GM12865 (cell line): ENCODE measurements around the gene FCHO2.

Source experiments
- DNase-seq: peaks from one replicate; pipeline ENCODE4 v3.0.0; 2010; ENCODE audit warnings: low read depth
- H3K4me3 ChIP-seq: 2 replicates; pipeline ENCODE4 v1.5.1; 2011; ENCODE audit warnings: mild to moderate bottlenecking, low read depth, low read length, control low read depth
- TF ChIP-seq, protein P1 (sequence below): IDR thresholded peaks from 2 replicates; pipeline ENCODE4 v1.5.1; 2011; ENCODE audit warnings: low read length, control low read depth, low read depth, inconsistent platforms; ENCODE audit not compliant: insufficient read depth; ENCODE audit errors: missing control alignments

Gene FCHO2

GRCh38 chr5:73094415-73094814 lies 138.6 kb downstream of the FCHO2 start:
- TF ChIP-seq, protein P1, sequence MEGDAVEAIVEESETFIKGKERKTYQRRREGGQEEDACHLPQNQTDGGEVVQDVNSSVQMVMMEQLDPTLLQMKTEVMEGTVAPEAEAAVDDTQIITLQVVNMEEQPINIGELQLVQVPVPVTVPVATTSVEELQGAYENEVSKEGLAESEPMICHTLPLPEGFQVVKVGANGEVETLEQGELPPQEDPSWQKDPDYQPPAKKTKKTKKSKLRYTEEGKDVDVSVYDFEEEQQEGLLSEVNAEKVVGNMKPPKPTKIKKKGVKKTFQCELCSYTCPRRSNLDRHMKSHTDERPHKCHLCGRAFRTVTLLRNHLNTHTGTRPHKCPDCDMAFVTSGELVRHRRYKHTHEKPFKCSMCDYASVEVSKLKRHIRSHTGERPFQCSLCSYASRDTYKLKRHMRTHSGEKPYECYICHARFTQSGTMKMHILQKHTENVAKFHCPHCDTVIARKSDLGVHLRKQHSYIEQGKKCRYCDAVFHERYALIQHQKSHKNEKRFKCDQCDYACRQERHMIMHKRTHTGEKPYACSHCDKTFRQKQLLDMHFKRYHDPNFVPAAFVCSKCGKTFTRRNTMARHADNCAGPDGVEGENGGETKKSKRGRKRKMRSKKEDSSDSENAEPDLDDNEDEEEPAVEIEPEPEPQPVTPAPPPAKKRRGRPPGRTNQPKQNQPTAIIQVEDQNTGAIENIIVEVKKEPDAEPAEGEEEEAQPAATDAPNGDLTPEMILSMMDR, result no peak
- H3K4me3 ChIP-seq, result no peak overlapping the region
- DNase-seq, result no peak

DNA sequence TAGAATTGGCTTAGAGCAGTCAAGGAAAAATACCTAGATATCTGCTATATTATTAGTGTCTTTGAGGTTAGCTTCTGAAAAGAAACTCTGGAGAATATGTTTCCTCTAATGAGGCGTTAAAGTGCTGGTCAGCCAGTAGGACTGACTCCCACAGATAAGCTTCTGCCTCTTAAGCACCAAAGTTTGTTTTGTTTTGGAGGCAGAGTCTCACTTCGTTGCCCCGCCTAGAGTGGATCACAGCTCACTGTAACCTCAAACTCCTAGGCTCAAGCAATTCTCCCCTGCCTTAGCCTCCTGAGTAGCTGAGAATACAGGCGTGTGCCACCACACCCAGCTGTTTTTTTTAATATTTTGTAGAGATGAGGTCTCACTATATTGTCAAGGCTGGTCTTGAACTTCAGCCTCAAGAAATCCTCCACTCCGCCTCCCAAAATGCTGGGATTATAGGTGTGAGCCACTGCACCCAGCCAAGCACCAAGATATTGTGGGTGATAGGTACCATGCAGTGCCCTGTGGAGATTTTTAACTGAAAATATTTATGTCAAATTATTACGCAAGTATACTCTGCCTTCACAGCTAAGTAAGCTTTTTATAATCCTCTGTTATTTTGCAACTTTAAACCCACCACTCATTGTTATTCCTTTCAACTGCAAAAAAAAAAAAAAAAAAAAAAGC lies 139.9 kb downstream of the FCHO2 start:
- no peak for DNase-seq
- no peak overlapping the region for H3K4me3 ChIP-seq
- TF ChIP-seq, protein P1, result no peak

- no peak for DNase-seq
- TF ChIP-seq, protein P1, result no peak
- H3K4me3 ChIP-seq, result no peak overlapping the region
Measured at GRCh38 chr5:73096239-73096575, 140.4 kb downstream of the FCHO2 start.

GRCh38 chr5:73097740-73098139 lies 141.9 kb downstream of the FCHO2 start:
- TF ChIP-seq, protein P1, result no peak
- DNase-seq, result no peak
- H3K4me3 ChIP-seq, result no peak overlapping the region

- DNase-seq, result peak; percentile 39
- TF ChIP-seq, protein P1, result no peak
- no peak overlapping the region for H3K4me3 ChIP-seq
Measured at GRCh38 chr5:73100109-73100508, 144.3 kb downstream of the FCHO2 start.

DNA sequence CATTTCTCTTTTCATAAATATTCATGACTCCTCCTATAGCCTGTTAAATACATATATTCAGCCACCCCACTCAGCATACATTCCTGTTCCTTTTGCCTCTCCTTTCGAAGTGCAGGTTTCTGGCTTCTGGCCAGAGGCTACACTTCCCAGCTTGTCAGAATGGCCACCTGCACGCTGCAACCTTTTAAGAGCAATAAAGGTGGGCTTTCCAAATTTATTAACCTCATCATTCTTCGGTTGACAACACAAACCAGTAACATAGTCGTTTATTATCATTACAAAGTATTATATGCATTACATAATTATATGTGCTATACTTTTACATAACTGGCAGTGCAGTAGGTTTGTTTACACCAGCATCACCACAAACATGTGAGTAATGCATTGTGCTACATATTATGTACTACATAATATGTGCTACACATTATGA lies 148.0 kb downstream of the FCHO2 start:
- no peak for DNase-seq
- no peak overlapping the region for H3K4me3 ChIP-seq
- TF ChIP-seq, protein P1, result no peak

GRCh38 chr5:73104326-73104725 lies 148.5 kb downstream of the FCHO2 start:
- no peak for DNase-seq

More at GRCh38 chr5:73104326-73104725, 148.5 kb downstream of the FCHO2 start:
- H3K4me3 ChIP-seq, result no peak overlapping the region
- TF ChIP-seq, protein P1, result no peak
